HCT116 (cell line): ENCODE results near the gene SIRPA. TPM values are rescaled to one million over a fixed set of nuclear protein-coding genes. Genes with fewer than 3 reads are reported as not detected.

ENCODE experiments used
- ATAC-seq: fragments of 200-7000 bp; cut with Tn5 transposase; 2 replicates; pipeline ENCODE4 v1.9.1; 2020; ENCODE audit warnings: mild to moderate bottlenecking, moderate library complexity
- BruUV-seq: library from RNA; stranded (reverse); fragments of 400-500 nt; replicated peaks from 2 replicates; lab custom pipeline; 2021; lab: Mats Ljungman, UMichigan
- CTCF ChIA-PET: fragments of 300-600 bp; sonication (Branson Sonifier 250); formaldehyde crosslinking; loops from one replicate; lab custom pipeline; 2021; ENCODE audit warnings: antibody characterized with exemption; lab: Charles Lee
- POLR2A ChIA-PET: fragments of 300-600, 350-600 bp; sonication (Branson Sonifier 250); formaldehyde crosslinking; loops from one replicate; lab custom pipeline; 2021; ENCODE audit warnings: antibody characterized with exemption; lab: Charles Lee
- RAD21 ChIA-PET, 2 experiments: fragments of 300-600 bp; sonication (Branson Sonifier 250); formaldehyde crosslinking; loops; one replicate each; lab custom pipeline; 2023; ENCODE audit warnings: low total read pairs in 2 of 2; ENCODE audit not compliant: uncharacterized antibody in 2 of 2, unreplicated experiment in 2 of 2, low non-redundant PET in 1 of 2; lab: Charles Lee
- DNase-seq: peaks from one replicate; pipeline ENCODE4 v3.0.0-alpha.2; 2010; ENCODE audit warnings: low read depth, low spot score
- H2AFZ ChIP-seq: fragments of 200-600 bp; shearing (Covaris generic), sonication (generic); 2 replicates; pipeline ENCODE4 v1.6.1; 2017; ENCODE audit warnings: low read depth, mixed run types, mixed read lengths, antibody characterized with exemption, low read length; ENCODE audit not compliant: poor library complexity, severe bottlenecking
- H3K27ac ChIP-seq: 2 replicates; pipeline ENCODE4 v1.5.1; 2012; ENCODE audit warnings: low read depth, low read length
- H3K27me3 ChIP-seq: fragments of 200-600 bp; sonication (generic); 2 replicates; pipeline ENCODE4 v1.6.1; 2016; ENCODE audit warnings: mixed run types, low read length, mixed read lengths; ENCODE audit not compliant: insufficient read depth
- H3K36me3 ChIP-seq, 2 experiments: fragments of 200-500 bp in 1 of 2; fragments of 200-600 bp in 1 of 2; sonication (Bioruptor generic) in 1 of 2; sonication (generic) in 1 of 2; 2 replicates each; pipeline versions ENCODE4 v1.5.1 to v1.6.1; 2014 to 2016; ENCODE audit warnings: low read length in 2 of 2, inconsistent platforms in 1 of 2, mixed read lengths in 1 of 2, mixed run types in 1 of 2; ENCODE audit not compliant: insufficient read depth in 2 of 2, control insufficient read depth in 1 of 2
- H3K4me1 ChIP-seq, 2 experiments: fragments of 200-600 bp in 1 of 2; sonication (generic) in 1 of 2; 2 replicates each; pipeline versions ENCODE4 v1.5.1 to v1.6.1; 2012 to 2017; ENCODE audit warnings: low read length in 2 of 2, inconsistent platforms in 1 of 2, mild to moderate bottlenecking in 1 of 2, mixed read lengths in 1 of 2, mixed run types in 1 of 2, moderate library complexity in 1 of 2; ENCODE audit not compliant: insufficient read depth in 2 of 2, control insufficient read depth in 1 of 2
- H3K4me2 ChIP-seq: fragments of 200-600 bp; sonication (generic); 2 replicates; pipeline ENCODE4 v1.6.1; 2017; ENCODE audit warnings: mixed run types, low read length, mixed read lengths
- H3K4me3 ChIP-seq, 2 experiments: fragments of 200-600 bp in 1 of 2; sonication (generic) in 1 of 2; replicated peaks in 1 of 2; 2 replicates each; pipeline ENCODE4 v1.5.1; 2011 to 2016; ENCODE audit warnings: low read length in 2 of 2, control low read depth in 1 of 2, low read depth in 1 of 2, mild to moderate bottlenecking in 1 of 2, mixed read lengths in 1 of 2, mixed run types in 1 of 2
- H3K79me2 ChIP-seq: fragments of 200-600 bp; sonication (generic); 2 replicates; pipeline ENCODE4 v1.6.1; 2017; ENCODE audit warnings: mild to moderate bottlenecking, mixed run types, low read length, moderate library complexity, mixed read lengths; ENCODE audit not compliant: insufficient read depth
- H3K9ac ChIP-seq: fragments of 200-600 bp; sonication (generic); 2 replicates; pipeline ENCODE4 v1.6.1; 2016; ENCODE audit warnings: low read length, mixed read lengths
- H3K9me2 ChIP-seq: fragments of 200-600 bp; sonication (generic), shearing (Covaris generic); 2 replicates; pipeline ENCODE4 v1.6.1; 2017; ENCODE audit warnings: mixed run types, mild to moderate bottlenecking, moderate library complexity; ENCODE audit not compliant: insufficient read depth
- H3K9me3 ChIP-seq, 2 experiments: fragments of 200-500 bp in 1 of 2; fragments of 200-600 bp in 1 of 2; sonication (Bioruptor generic) in 1 of 2; sonication (generic) in 1 of 2; 2 replicates each; pipeline ENCODE4 v1.6.1; 2014 to 2017; ENCODE audit warnings: low read length in 2 of 2, mixed read lengths in 2 of 2, inconsistent platforms in 1 of 2, low read depth in 1 of 2, mild to moderate bottlenecking in 1 of 2, mixed run types in 1 of 2, moderate library complexity in 1 of 2; ENCODE audit not compliant: control insufficient read depth in 1 of 2, insufficient read depth in 1 of 2
- H4K20me1 ChIP-seq: fragments of 200-600 bp; sonication (generic), shearing (Covaris generic); 2 replicates; pipeline ENCODE4 v1.6.1; 2017; ENCODE audit warnings: mixed run types, mild to moderate bottlenecking, moderate library complexity; ENCODE audit not compliant: insufficient read depth
- EZH2 ChIP-seq: fragments of 200-600 bp; sonication (generic); IDR thresholded peaks from 2 replicates; pipeline ENCODE4 v1.6.1; 2017; ENCODE audit warnings: antibody characterized with exemption, mixed run types
- EZH2phosphoT487 ChIP-seq: fragments of 200-600 bp; IDR thresholded peaks from 2 replicates; pipeline ENCODE4 v1.6.1; 2018; ENCODE audit warnings: antibody characterized with exemption, borderline replicate concordance
- JUND ChIP-seq: IDR thresholded peaks from 2 replicates; pipeline ENCODE4 v1.6.1; 2012
- POLR2A ChIP-seq: IDR thresholded peaks from 2 replicates; pipeline ENCODE4 v1.7.0; 2011; ENCODE audit warnings: borderline replicate concordance; ENCODE audit not compliant: insufficient read depth, insufficient read length; ENCODE audit errors: extremely low read depth
- POLR2AphosphoS5 ChIP-seq: IDR thresholded peaks from 2 replicates; pipeline ENCODE4 v1.6.1; 2011; ENCODE audit warnings: mild to moderate bottlenecking, low read depth, low read length, moderate library complexity
- RAD21 ChIP-seq: IDR thresholded peaks from 2 replicates; pipeline ENCODE4 v1.6.1; 2012; ENCODE audit warnings: low read depth, mild to moderate bottlenecking
- SRF ChIP-seq: IDR thresholded peaks from 2 replicates; pipeline ENCODE4 v1.6.1; 2012; ENCODE audit warnings: low read depth
- TCF7L2 ChIP-seq: IDR thresholded peaks from 2 replicates; pipeline ENCODE4 v1.7.0; 2011; ENCODE audit warnings: borderline replicate concordance, inconsistent platforms; ENCODE audit not compliant: insufficient read depth, insufficient read length; ENCODE audit errors: extremely low read depth
- YY1 ChIP-seq: IDR thresholded peaks from 2 replicates; pipeline ENCODE4 v1.6.1; 2011; ENCODE audit warnings: low read length, low read depth, moderate library complexity, mild to moderate bottlenecking; ENCODE audit not compliant: insufficient replicate concordance; ENCODE audit errors: extremely low read depth
- ZFX ChIP-seq: fragments of 450-650 bp; IDR thresholded peaks from 2 replicates; pipeline ENCODE4 v1.6.1; 2017
- ZNF274 ChIP-seq: fragments of 200-500 bp; sonication (Bioruptor generic); IDR thresholded peaks from 2 replicates; pipeline ENCODE4 v1.6.1; 2014; ENCODE audit warnings: mild to moderate bottlenecking, low read depth, low read length, inconsistent platforms
- intact Hi-C: fragments of 100-400 bp; cut with micrococcal nuclease; formaldehyde crosslinking; loops from 2 replicates; pipeline ENCODE4 v1.10.0; 2022
- total RNA-seq: library from RNA; stranded (reverse); gene quantifications from one replicate; pipeline ENCODE4 v1.2.1, GENCODE V29; 2021; ENCODE audit not compliant: unreplicated experiment
- TF ChIP-seq, protein P1 (sequence below): IDR thresholded peaks from 2 replicates; pipeline ENCODE4 v1.6.1; 2011; ENCODE audit warnings: mild to moderate bottlenecking, low read length, moderate library complexity; ENCODE audit not compliant: insufficient replicate concordance; ENCODE audit errors: extremely low read depth
- TF ChIP-seq, protein P2 (sequence below): IDR thresholded peaks from 2 replicates; pipeline ENCODE4 v1.6.1; 2012; ENCODE audit warnings: low read depth
- TF ChIP-seq, protein P3 (sequence below): IDR thresholded peaks from 2 replicates; pipeline ENCODE4 v1.6.1; 2012

The SIRPA gene
- total RNA-seq, 1 experiment from 2014 or later, result 15.3 TPM

DNA sequence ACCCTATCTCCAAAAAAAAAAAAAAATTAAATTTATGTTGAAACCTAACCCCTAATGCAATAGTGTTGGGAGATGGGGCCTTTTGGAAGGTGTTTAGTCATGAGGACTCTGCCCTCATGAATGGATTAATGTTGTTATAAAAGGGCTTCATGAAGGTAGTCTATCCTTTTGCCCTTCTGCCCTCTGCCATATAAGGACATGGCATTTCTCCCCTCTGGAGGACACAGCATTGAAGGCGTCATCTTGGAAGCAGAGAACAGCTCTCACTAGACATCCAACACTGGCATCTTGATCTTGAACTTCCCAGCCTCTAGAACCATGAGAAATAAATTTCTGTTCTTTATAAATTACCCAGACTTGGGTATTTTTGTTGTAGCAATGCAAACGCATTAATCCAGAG lies 63.2 kb downstream of the SIRPA start:
- no TSS peak for BruUV-seq
- Histone ChIP-seq H3K36me3 (no peaks in the 10 kb centered on the region), H3K9me2 (no peaks in the 10 kb centered on the region), H2AFZ (no peak overlapping the region), H3K9ac (no peak overlapping the region), H4K20me1 (no peaks in the 10 kb centered on the region), H3K27ac (no peak overlapping the region), H3K4me1 (no peaks in the 10 kb centered on the region), H3K27me3 (no peaks in the 10 kb centered on the region; the same call in 1 of the 2 replicates), H3K9me3 (no peaks in the 10 kb centered on the region), H3K4me2 (no peak overlapping the region), H3K4me3 (no peak overlapping the region), H3K79me2 (no peaks in the 10 kb centered on the region)
- POLR2A ChIA-PET, result no interaction called here
- no peak for DNase-seq
- intact Hi-C loops, result no loop called here
- no peak for ATAC-seq
- CTCF ChIA-PET, result no interaction called here
- no peak for TF ChIP-seq POLR2AphosphoS5
- TF ChIP-seq, protein P1, sequence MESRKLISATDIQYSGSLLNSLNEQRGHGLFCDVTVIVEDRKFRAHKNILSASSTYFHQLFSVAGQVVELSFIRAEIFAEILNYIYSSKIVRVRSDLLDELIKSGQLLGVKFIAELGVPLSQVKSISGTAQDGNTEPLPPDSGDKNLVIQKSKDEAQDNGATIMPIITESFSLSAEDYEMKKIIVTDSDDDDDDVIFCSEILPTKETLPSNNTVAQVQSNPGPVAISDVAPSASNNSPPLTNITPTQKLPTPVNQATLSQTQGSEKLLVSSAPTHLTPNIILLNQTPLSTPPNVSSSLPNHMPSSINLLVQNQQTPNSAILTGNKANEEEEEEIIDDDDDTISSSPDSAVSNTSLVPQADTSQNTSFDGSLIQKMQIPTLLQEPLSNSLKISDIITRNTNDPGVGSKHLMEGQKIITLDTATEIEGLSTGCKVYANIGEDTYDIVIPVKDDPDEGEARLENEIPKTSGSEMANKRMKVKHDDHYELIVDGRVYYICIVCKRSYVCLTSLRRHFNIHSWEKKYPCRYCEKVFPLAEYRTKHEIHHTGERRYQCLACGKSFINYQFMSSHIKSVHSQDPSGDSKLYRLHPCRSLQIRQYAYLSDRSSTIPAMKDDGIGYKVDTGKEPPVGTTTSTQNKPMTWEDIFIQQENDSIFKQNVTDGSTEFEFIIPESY, result no peak
- TF ChIP-seq YY1, result no peak
- TF ChIP-seq EZH2, result no peak
- no peak for TF ChIP-seq RAD21
- TF ChIP-seq EZH2phosphoT487, result no peak
- TF ChIP-seq, protein P2, sequence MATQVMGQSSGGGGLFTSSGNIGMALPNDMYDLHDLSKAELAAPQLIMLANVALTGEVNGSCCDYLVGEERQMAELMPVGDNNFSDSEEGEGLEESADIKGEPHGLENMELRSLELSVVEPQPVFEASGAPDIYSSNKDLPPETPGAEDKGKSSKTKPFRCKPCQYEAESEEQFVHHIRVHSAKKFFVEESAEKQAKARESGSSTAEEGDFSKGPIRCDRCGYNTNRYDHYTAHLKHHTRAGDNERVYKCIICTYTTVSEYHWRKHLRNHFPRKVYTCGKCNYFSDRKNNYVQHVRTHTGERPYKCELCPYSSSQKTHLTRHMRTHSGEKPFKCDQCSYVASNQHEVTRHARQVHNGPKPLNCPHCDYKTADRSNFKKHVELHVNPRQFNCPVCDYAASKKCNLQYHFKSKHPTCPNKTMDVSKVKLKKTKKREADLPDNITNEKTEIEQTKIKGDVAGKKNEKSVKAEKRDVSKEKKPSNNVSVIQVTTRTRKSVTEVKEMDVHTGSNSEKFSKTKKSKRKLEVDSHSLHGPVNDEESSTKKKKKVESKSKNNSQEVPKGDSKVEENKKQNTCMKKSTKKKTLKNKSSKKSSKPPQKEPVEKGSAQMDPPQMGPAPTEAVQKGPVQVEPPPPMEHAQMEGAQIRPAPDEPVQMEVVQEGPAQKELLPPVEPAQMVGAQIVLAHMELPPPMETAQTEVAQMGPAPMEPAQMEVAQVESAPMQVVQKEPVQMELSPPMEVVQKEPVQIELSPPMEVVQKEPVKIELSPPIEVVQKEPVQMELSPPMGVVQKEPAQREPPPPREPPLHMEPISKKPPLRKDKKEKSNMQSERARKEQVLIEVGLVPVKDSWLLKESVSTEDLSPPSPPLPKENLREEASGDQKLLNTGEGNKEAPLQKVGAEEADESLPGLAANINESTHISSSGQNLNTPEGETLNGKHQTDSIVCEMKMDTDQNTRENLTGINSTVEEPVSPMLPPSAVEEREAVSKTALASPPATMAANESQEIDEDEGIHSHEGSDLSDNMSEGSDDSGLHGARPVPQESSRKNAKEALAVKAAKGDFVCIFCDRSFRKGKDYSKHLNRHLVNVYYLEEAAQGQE, result no peak
- no peak for TF ChIP-seq ZFX
- TF ChIP-seq, protein P3, sequence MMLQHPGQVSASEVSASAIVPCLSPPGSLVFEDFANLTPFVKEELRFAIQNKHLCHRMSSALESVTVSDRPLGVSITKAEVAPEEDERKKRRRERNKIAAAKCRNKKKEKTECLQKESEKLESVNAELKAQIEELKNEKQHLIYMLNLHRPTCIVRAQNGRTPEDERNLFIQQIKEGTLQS, result no peak
- TF ChIP-seq TCF7L2, result no peak
- TF ChIP-seq JUND, result no peak
- TF ChIP-seq SRF, result no peak
- TF ChIP-seq ZNF274, result no peak
- no peak for TF ChIP-seq POLR2A
- RAD21 ChIA-PET, result no interaction called here
